Stimulated activated CD4-positive, alpha-beta T cell treated with anti-CD3 and anti-CD28 coated beads, Interleukin-12 subunit alpha, Interleukin-12 subunit beta, amount 100 ng/mL, for 4 hours (primary cell): Measurements from ENCODE around the gene LINC01488.

Source experiments
- DNase-seq: peaks from one replicate; pipeline ENCODE4 v3.0.0-alpha.2; 2020

The LINC01488 gene

GRCh38 chr11:69481393-69481844 is at the start of gene LINC01488:
TSS of gene LINC01488 (plus strand) at chr11:69481663.
- no peak for DNase-seq

GRCh38 chr11:69431893-69432738 is 49.3 kb upstream of the LINC01488 start:
- no peak for DNase-seq

- no peak for DNase-seq
Measured at GRCh38 chr11:69433741-69434140, 47.7 kb upstream of the LINC01488 start.

- DNase-seq = no peak
Measured at GRCh38 chr11:69434471-69434931, 47.0 kb upstream of the LINC01488 start.

GRCh38 chr11:69435161-69435986 is 46.1 kb upstream of the LINC01488 start:
- no peak for DNase-seq

- DNase-seq = no peak
Measured at GRCh38 chr11:69436041-69436982, 45.2 kb upstream of the LINC01488 start.

GRCh38 chr11:69437001-69437875 is 44.2 kb upstream of the LINC01488 start:
- DNase-seq = no peak

GRCh38 chr11:69437876-69438205 is 43.6 kb upstream of the LINC01488 start:
- no peak for DNase-seq

- no peak for DNase-seq
Measured at GRCh38 chr11:69438286-69438920, 43.1 kb upstream of the LINC01488 start.

- DNase-seq = no peak
Measured at GRCh38 chr11:69439127-69439526, 42.3 kb upstream of the LINC01488 start.

- DNase-seq = no peak
Measured at GRCh38 chr11:69439651-69440464, 41.6 kb upstream of the LINC01488 start.

- DNase-seq = no peak
Measured at GRCh38 chr11:69440876-69441275, 40.6 kb upstream of the LINC01488 start.

- DNase-seq = no peak
Measured at GRCh38 chr11:69442012-69442806, 39.3 kb upstream of the LINC01488 start.

GRCh38 chr11:69442807-69443137 is 38.7 kb upstream of the LINC01488 start:
- DNase-seq = no peak

- peak; percentile 74 for DNase-seq
Measured at GRCh38 chr11:69443138-69443967, 38.1 kb upstream of the LINC01488 start.

- DNase-seq = no peak
Measured at GRCh38 chr11:69443968-69444364, 37.5 kb upstream of the LINC01488 start.

- no peak for DNase-seq
Measured at GRCh38 chr11:69444381-69445130, 36.9 kb upstream of the LINC01488 start.

GRCh38 chr11:69445131-69445470 is 36.4 kb upstream of the LINC01488 start:
- no peak for DNase-seq
